ENCODE measurements around the gene ZSWIM4.
"Not testable (repeated sequence)": the region's sequence is repeated elsewhere in the genome, so short reads cannot be mapped to it uniquely, and the experiment has no call there.

ZSWIM4 gene

GRCh38 chr19:13852171-13852707, 57.0 kb downstream of the ZSWIM4 start:
- not testable (repeated sequence) for H3K36me3 Mint-ChIP-seq (ENCODE audit: low read depth); H3K4me3 Mint-ChIP-seq; H3K27me3 Mint-ChIP-seq; H3K27ac Mint-ChIP-seq; DNase-seq; ATAC-seq; H3K9me3 Mint-ChIP-seq
- peaks cover 35% of the 10 kb centered on the region for H3K4me1 Mint-ChIP-seq

- H3K36me3 Mint-ChIP-seq (ENCODE audit: low read depth), result no peaks in the 10 kb centered on the region
- H3K27me3 Mint-ChIP-seq, result no peaks in the 10 kb centered on the region
- no peak overlapping the region for H3K4me3 Mint-ChIP-seq
- no peak overlapping the region for H3K27ac Mint-ChIP-seq
- no peak for ATAC-seq
- H3K9me3 Mint-ChIP-seq, result no peaks in the 10 kb centered on the region
- DNase-seq, result no peak
- H3K4me1 Mint-ChIP-seq, result peaks cover 20% of the 10 kb centered on the region
Observed at GRCh38 chr19:13856497-13856896, 61.3 kb downstream of the ZSWIM4 start.

- peaks cover 8% of the 10 kb centered on the region for H3K27me3 Mint-ChIP-seq
- H3K27ac Mint-ChIP-seq, result peak overlapping the region; percentile 47
- H3K4me1 Mint-ChIP-seq, result peaks cover 38% of the 10 kb centered on the region
- no peak overlapping the region for H3K4me3 Mint-ChIP-seq
- ATAC-seq, result no peak
- H3K36me3 Mint-ChIP-seq (ENCODE audit: low read depth), result no peaks in the 10 kb centered on the region
- no peak for DNase-seq
- no peaks in the 10 kb centered on the region for H3K9me3 Mint-ChIP-seq
Observed at GRCh38 chr19:13859361-13859880, 64.2 kb downstream of the ZSWIM4 start.

- no peak for DNase-seq
- H3K4me1 Mint-ChIP-seq, result peaks cover 42% of the 10 kb centered on the region
- peak overlapping the region; percentile 93 for H3K27ac Mint-ChIP-seq
Observed at GRCh38 chr19:13860679-13861391, 65.6 kb downstream of the ZSWIM4 start.

GRCh38 chr19:13861392-13861713, 66.1 kb downstream of the ZSWIM4 start:
- Mint-ChIP-seq H3K4me1 (peaks cover 44% of the 10 kb centered on the region), H3K9me3 (no peaks in the 10 kb centered on the region), H3K27me3 (peaks cover 16% of the 10 kb centered on the region), H3K4me3 (peak overlapping the region; percentile 86), H3K36me3 (ENCODE audit: low read depth) (peaks cover under 1% of the 10 kb centered on the region), H3K27ac (peak overlapping the region; percentile 93)
- DNase-seq (peak; percentile 54), ATAC-seq (peak; percentile 55)

More at GRCh38 chr19:13860679-13861391, 65.6 kb downstream of the ZSWIM4 start:
- no peaks in the 10 kb centered on the region for H3K9me3 Mint-ChIP-seq
- H3K27me3 Mint-ChIP-seq, result peaks cover 12% of the 10 kb centered on the region
- peak overlapping the region; percentile 86 for H3K4me3 Mint-ChIP-seq
- H3K36me3 Mint-ChIP-seq (ENCODE audit: low read depth), result no peaks in the 10 kb centered on the region
- no peak for ATAC-seq

- peaks cover 48% of the 10 kb centered on the region for H3K4me1 Mint-ChIP-seq
- no peaks in the 10 kb centered on the region for H3K9me3 Mint-ChIP-seq
- H3K27ac Mint-ChIP-seq, result peak overlapping the region; percentile 93
Observed at GRCh38 chr19:13861714-13862531, 66.7 kb downstream of the ZSWIM4 start.

GRCh38 chr19:13864046-13864666, 68.9 kb downstream of the ZSWIM4 start:
- DNase-seq, result no peak
- Mint-ChIP-seq H3K4me3 (peak overlapping the region; percentile 74), H3K9me3 (no peaks in the 10 kb centered on the region), H3K4me1 (peaks cover 54% of the 10 kb centered on the region), H3K27me3 (peaks cover 25% of the 10 kb centered on the region), H3K36me3 (ENCODE audit: low read depth) (peaks cover 2% of the 10 kb centered on the region), H3K27ac (peak overlapping the region; percentile 37)
- ATAC-seq, result no peak

More at GRCh38 chr19:13861714-13862531, 66.7 kb downstream of the ZSWIM4 start:
- peaks cover 20% of the 10 kb centered on the region for H3K27me3 Mint-ChIP-seq
- peak overlapping the region; percentile 86 for H3K4me3 Mint-ChIP-seq
- DNase-seq (peak; percentile 94), ATAC-seq (peak; percentile 90)
- peaks cover 2% of the 10 kb centered on the region for H3K36me3 Mint-ChIP-seq (ENCODE audit: low read depth)

GRCh38 chr19:13864667-13865570, 69.7 kb downstream of the ZSWIM4 start:
- peak overlapping the region; percentile 74 for H3K4me3 Mint-ChIP-seq
- peaks cover 27% of the 10 kb centered on the region for H3K27me3 Mint-ChIP-seq
- peaks cover 2% of the 10 kb centered on the region for H3K36me3 Mint-ChIP-seq (ENCODE audit: low read depth)
- H3K27ac Mint-ChIP-seq, result peak overlapping the region; percentile 37
- no peaks in the 10 kb centered on the region for H3K9me3 Mint-ChIP-seq
- DNase-seq, result no peak
- peaks cover 49% of the 10 kb centered on the region for H3K4me1 Mint-ChIP-seq
- no peak for ATAC-seq

GRCh38 chr19:13865571-13866462, 70.6 kb downstream of the ZSWIM4 start:
- Mint-ChIP-seq H3K9me3 (no peaks in the 10 kb centered on the region), H3K4me3 (peak overlapping the region; percentile 77), H3K4me1 (peaks cover 44% of the 10 kb centered on the region), H3K27ac (peak overlapping the region; percentile 16), H3K27me3 (peaks cover 27% of the 10 kb centered on the region), H3K36me3 (ENCODE audit: low read depth) (peaks cover 2% of the 10 kb centered on the region)
- DNase-seq (no peak), ATAC-seq (no peak)

GRCh38 chr19:13866463-13867046, 71.3 kb downstream of the ZSWIM4 start:
- Mint-ChIP-seq H3K27ac (peak overlapping the region; percentile 16), H3K4me1 (peaks cover 36% of the 10 kb centered on the region), H3K4me3 (peak overlapping the region; percentile 77), H3K9me3 (no peaks in the 10 kb centered on the region), H3K36me3 (ENCODE audit: low read depth) (peaks cover 2% of the 10 kb centered on the region), H3K27me3 (peaks cover 31% of the 10 kb centered on the region)
- no peak for DNase-seq
- ATAC-seq, result no peak

GRCh38 chr19:13868663-13869062, 73.4 kb downstream of the ZSWIM4 start:
- no peak for ATAC-seq
- no peak for DNase-seq
- Mint-ChIP-seq H3K4me3 (no peak overlapping the region), H3K27ac (no peak overlapping the region), H3K9me3 (no peaks in the 10 kb centered on the region), H3K4me1 (peaks cover 27% of the 10 kb centered on the region), H3K27me3 (peaks cover 31% of the 10 kb centered on the region), H3K36me3 (ENCODE audit: low read depth) (peaks cover 2% of the 10 kb centered on the region)

GRCh38 chr19:13869281-13869680, 74.0 kb downstream of the ZSWIM4 start:
- H3K4me3 Mint-ChIP-seq, result no peak overlapping the region
- no peak for ATAC-seq
- H3K9me3 Mint-ChIP-seq, result no peaks in the 10 kb centered on the region
- DNase-seq, result no peak
- peaks cover 26% of the 10 kb centered on the region for H3K27me3 Mint-ChIP-seq
- no peak overlapping the region for H3K27ac Mint-ChIP-seq
- H3K4me1 Mint-ChIP-seq, result peaks cover 22% of the 10 kb centered on the region
- peaks cover 2% of the 10 kb centered on the region for H3K36me3 Mint-ChIP-seq (ENCODE audit: low read depth)

Measured in activated naive CD8-positive, alpha-beta T cell treated with anti-CD3 and anti-CD28 coated beads, Interleukin-2, amount 50 U/mL, for 24 hours (primary cell).